Measurements from ENCODE around the gene NUDCD3. TPM values are rescaled to one million over a fixed set of nuclear protein-coding genes. Genes with fewer than 3 reads are reported as not detected.

NUDCD3 gene
- total and polyA plus RNA-seq, 9 donors, result 60.0 to 90.4 (median 79.6) TPM

DNA sequence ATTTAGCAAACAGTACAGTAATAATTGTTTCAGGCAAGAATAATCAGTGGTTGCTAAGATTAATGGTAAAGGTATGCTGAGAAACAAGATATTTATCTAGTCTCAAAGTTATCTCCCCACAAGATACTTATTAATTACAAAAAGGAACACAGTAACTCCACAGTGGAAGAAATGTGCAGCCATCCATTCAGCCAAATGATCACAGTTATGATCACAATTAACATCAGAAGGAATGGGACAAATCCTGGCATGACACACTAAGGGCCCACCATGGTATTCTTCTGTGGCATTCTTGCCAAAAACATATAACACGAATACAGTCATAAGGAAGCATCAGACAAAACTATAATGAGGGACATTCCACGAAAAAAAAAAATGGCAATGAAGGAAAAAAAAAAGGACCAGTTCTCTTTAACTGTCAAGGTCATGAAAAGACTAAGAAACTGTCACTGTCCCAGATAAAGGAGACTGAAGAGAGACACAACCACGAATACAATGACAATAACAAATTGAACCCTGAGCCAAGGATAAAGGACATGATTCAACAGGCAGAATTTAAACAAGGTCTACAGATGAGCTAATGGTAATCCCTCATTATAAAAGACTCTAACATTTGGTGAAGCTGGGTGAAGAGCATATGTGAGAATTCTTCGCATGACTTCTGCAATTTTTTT is 20.9 kb downstream of the NUDCD3 start:
- H3K36me3 ChIP-seq (ENCODE audit: control insufficient read depth, insufficient read depth, low read length), result peaks cover 30% of the 10 kb centered on the region
- no peak overlapping the region for H3K27ac ChIP-seq (ENCODE audit: low read length)

GRCh38 chr7:44467217-44467548 is 23.3 kb downstream of the NUDCD3 start:
- no peak for DNase-seq
- Histone ChIP-seq H3K4me3 (ENCODE audit: low read length) (no peak overlapping the region), H3K4me1 (ENCODE audit: control insufficient read depth, insufficient read depth, low read length) (peaks cover 3% of the 10 kb centered on the region), H3K27ac (ENCODE audit: low read length) (no peak overlapping the region), H3K36me3 (ENCODE audit: control insufficient read depth, insufficient read depth, low read length) (peaks cover 26% of the 10 kb centered on the region), H3K27me3 (ENCODE audit: control insufficient read depth, insufficient read depth, low read length) (no peaks in the 10 kb centered on the region), H3K9me3 (replicated peaks; ENCODE audit: control insufficient read depth, low read depth, low read length) (no peaks in the 10 kb centered on the region)
- no CpG with 5 or more reads among the region's 4 CpGs for WGBS (ENCODE audit: insufficient coverage)

More for the DNA sequence above, 20.9 kb downstream of the NUDCD3 start:
- Histone ChIP-seq H3K4me3 (ENCODE audit: low read length) (no peak overlapping the region), H3K27me3 (ENCODE audit: control insufficient read depth, insufficient read depth, low read length) (no peaks in the 10 kb centered on the region), H3K4me1 (ENCODE audit: control insufficient read depth, insufficient read depth, low read length) (peaks cover 3% of the 10 kb centered on the region), H3K9me3 (replicated peaks; ENCODE audit: control insufficient read depth, low read depth, low read length) (no peaks in the 10 kb centered on the region)
- no peak for DNase-seq
- no CpG with 5 or more reads among the region's 4 CpGs for WGBS (ENCODE audit: insufficient coverage)

DNA sequence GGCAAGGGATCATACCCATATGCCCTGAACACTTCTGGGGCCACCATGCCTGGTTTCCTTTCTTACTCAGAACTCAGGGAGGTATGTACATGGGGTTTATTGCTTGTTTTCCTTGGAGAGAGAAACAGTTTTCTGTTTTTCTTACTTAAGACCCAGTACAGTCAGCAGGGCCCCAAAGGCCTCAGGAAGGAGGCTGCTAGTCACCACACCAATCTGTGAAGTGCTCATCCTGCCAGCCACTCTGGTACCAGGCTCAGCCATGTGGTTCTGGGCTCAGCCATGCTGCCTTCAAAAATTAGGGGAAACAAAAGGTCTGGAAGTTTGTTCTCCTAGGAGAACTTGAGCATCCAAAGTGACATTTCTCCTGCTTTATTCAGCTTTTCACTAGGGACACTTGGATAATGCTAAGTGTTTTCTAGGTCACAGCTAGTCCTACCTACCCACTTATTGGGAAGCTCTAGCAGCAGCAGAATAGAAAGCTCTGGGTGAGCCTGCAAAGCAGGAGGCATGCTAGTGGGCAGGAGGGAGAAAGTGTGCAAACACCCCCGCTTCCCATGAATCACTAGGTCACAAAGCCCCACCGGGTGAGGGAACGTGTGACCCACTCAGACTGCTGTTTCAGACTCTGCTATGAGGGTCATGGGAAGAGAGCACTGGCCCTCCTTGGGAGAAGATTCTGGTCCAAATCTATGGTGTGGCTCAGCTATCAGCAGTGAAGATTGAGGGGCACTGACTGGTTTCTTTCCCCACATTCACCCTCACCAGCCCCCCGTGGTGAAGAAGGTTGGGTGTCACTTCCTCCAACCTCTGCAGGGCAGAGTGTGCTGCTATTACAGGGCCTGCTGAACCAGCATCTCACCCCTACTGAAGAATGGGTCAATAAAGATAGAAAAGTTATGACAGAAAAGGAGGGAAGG is 23.9 kb downstream of the NUDCD3 start:
- no peak for DNase-seq
- Histone ChIP-seq H3K27me3 (ENCODE audit: control insufficient read depth, insufficient read depth, low read length) (no peaks in the 10 kb centered on the region), H3K4me1 (ENCODE audit: control insufficient read depth, insufficient read depth, low read length) (peaks cover 3% of the 10 kb centered on the region), H3K9me3 (replicated peaks; ENCODE audit: control insufficient read depth, low read depth, low read length) (no peaks in the 10 kb centered on the region), H3K4me3 (ENCODE audit: low read length) (no peak overlapping the region), H3K27ac (ENCODE audit: low read length) (no peak overlapping the region), H3K36me3 (ENCODE audit: control insufficient read depth, insufficient read depth, low read length) (peaks cover 22% of the 10 kb centered on the region)
- WGBS (ENCODE audit: insufficient coverage), result 82% methylated on average over 2 of the region's 4 CpGs

GRCh38 chr7:44465490-44465889 is 25.0 kb downstream of the NUDCD3 start:
- H3K4me1 ChIP-seq (ENCODE audit: control insufficient read depth, insufficient read depth, low read length), result peaks cover 3% of the 10 kb centered on the region
- WGBS (ENCODE audit: insufficient coverage), result 83% methylated on average over 1 of the region's 5 CpGs
- H3K27me3 ChIP-seq (ENCODE audit: control insufficient read depth, insufficient read depth, low read length), result no peaks in the 10 kb centered on the region
- no peak overlapping the region for H3K4me3 ChIP-seq (ENCODE audit: low read length)
- no peak overlapping the region for H3K27ac ChIP-seq (ENCODE audit: low read length)
- H3K36me3 ChIP-seq (ENCODE audit: control insufficient read depth, insufficient read depth, low read length), result peaks cover 24% of the 10 kb centered on the region
- DNase-seq, result no peak
- no peaks in the 10 kb centered on the region for H3K9me3 ChIP-seq (replicated peaks; ENCODE audit: control insufficient read depth, low read depth, low read length)

- no peaks in the 10 kb centered on the region for H3K9me3 ChIP-seq (replicated peaks; ENCODE audit: control insufficient read depth, low read depth, low read length)
- WGBS (ENCODE audit: insufficient coverage), result 88% methylated on average over 1 of the region's 1 CpG
- no peaks in the 10 kb centered on the region for H3K27me3 ChIP-seq (ENCODE audit: control insufficient read depth, insufficient read depth, low read length)
- no peaks in the 10 kb centered on the region for H3K4me1 ChIP-seq (ENCODE audit: control insufficient read depth, insufficient read depth, low read length)
- no peak for DNase-seq
- H3K27ac ChIP-seq (ENCODE audit: low read length), result no peak overlapping the region
- peaks cover 24% of the 10 kb centered on the region for H3K36me3 ChIP-seq (ENCODE audit: control insufficient read depth, insufficient read depth, low read length)
- no peak overlapping the region for H3K4me3 ChIP-seq (ENCODE audit: low read length)
These were observed 27.2 kb downstream of the NUDCD3 start for GRCh38 chr7:44463169-44463808.

- H3K27me3 ChIP-seq (ENCODE audit: control insufficient read depth, insufficient read depth, low read length), result no peaks in the 10 kb centered on the region
- H3K36me3 ChIP-seq (ENCODE audit: control insufficient read depth, insufficient read depth, low read length), result peaks cover 13% of the 10 kb centered on the region
- 45% methylated on average over 1 of the region's 2 CpGs for WGBS (ENCODE audit: insufficient coverage)
- H3K9me3 ChIP-seq (replicated peaks; ENCODE audit: control insufficient read depth, low read depth, low read length), result no peaks in the 10 kb centered on the region
- H3K4me3 ChIP-seq (ENCODE audit: low read length), result no peak overlapping the region
- DNase-seq, result no peak
- no peak overlapping the region for H3K27ac ChIP-seq (ENCODE audit: low read length)
- no peaks in the 10 kb centered on the region for H3K4me1 ChIP-seq (ENCODE audit: control insufficient read depth, insufficient read depth, low read length)
These were observed 29.1 kb downstream of the NUDCD3 start for GRCh38 chr7:44461387-44461786.

GRCh38 chr7:44460325-44460724 is 30.1 kb downstream of the NUDCD3 start:
- Histone ChIP-seq H3K27ac (ENCODE audit: low read length) (no peak overlapping the region), H3K9me3 (replicated peaks; ENCODE audit: control insufficient read depth, low read depth, low read length) (no peaks in the 10 kb centered on the region), H3K27me3 (ENCODE audit: control insufficient read depth, insufficient read depth, low read length) (no peaks in the 10 kb centered on the region), H3K4me3 (ENCODE audit: low read length) (no peak overlapping the region), H3K36me3 (ENCODE audit: control insufficient read depth, insufficient read depth, low read length) (peaks cover 9% of the 10 kb centered on the region), H3K4me1 (ENCODE audit: control insufficient read depth, insufficient read depth, low read length) (no peaks in the 10 kb centered on the region)
- WGBS (ENCODE audit: insufficient coverage), result 70% methylated on average over 2 of the region's 3 CpGs
- no peak for DNase-seq

- no peak for DNase-seq
- 85% methylated on average over 3 of the region's 3 CpGs for WGBS (ENCODE audit: insufficient coverage)
- Histone ChIP-seq H3K9me3 (replicated peaks; ENCODE audit: control insufficient read depth, low read depth, low read length) (no peaks in the 10 kb centered on the region), H3K4me1 (ENCODE audit: control insufficient read depth, insufficient read depth, low read length) (no peaks in the 10 kb centered on the region), H3K27ac (ENCODE audit: low read length) (no peak overlapping the region), H3K27me3 (ENCODE audit: control insufficient read depth, insufficient read depth, low read length) (no peaks in the 10 kb centered on the region), H3K36me3 (ENCODE audit: control insufficient read depth, insufficient read depth, low read length) (peaks cover 13% of the 10 kb centered on the region), H3K4me3 (ENCODE audit: low read length) (no peak overlapping the region)
These were observed 35.3 kb downstream of the NUDCD3 start for GRCh38 chr7:44455155-44455554.

- Histone ChIP-seq H3K9me3 (replicated peaks; ENCODE audit: control insufficient read depth, low read depth, low read length) (no peaks in the 10 kb centered on the region), H3K27me3 (ENCODE audit: control insufficient read depth, insufficient read depth, low read length) (no peaks in the 10 kb centered on the region), H3K36me3 (ENCODE audit: control insufficient read depth, insufficient read depth, low read length) (peaks cover 13% of the 10 kb centered on the region), H3K27ac (ENCODE audit: low read length) (no peak overlapping the region), H3K4me1 (ENCODE audit: control insufficient read depth, insufficient read depth, low read length) (no peaks in the 10 kb centered on the region), H3K4me3 (ENCODE audit: low read length) (no peak overlapping the region)
- no peak for DNase-seq
- WGBS (ENCODE audit: insufficient coverage), result no CpG with 5 or more reads among the region's 2 CpGs
These were observed 36.1 kb downstream of the NUDCD3 start for GRCh38 chr7:44454348-44454747.

DNA sequence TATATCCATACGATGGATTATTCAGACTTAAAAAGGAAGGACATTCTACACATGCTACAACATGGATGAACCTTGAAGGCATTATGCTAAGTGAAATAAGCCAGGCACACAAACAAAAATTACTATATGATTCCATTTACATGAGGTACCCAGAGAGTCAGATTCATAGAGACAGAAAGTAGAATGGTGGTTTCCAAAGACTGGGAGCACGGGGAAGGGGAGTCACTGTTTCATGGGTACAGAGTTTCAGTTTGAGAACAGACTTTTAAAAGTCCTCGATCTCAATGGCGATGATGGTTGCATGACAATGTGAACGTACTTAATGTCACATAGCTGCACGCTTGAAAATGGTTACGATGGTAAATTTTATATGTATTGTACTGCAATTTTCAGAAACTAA is 39.3 kb downstream of the NUDCD3 start:
- Histone ChIP-seq H3K27ac (ENCODE audit: low read length) (no peak overlapping the region), H3K4me1 (ENCODE audit: control insufficient read depth, insufficient read depth, low read length) (peaks cover 10% of the 10 kb centered on the region), H3K36me3 (ENCODE audit: control insufficient read depth, insufficient read depth, low read length) (peaks cover 14% of the 10 kb centered on the region), H3K9me3 (replicated peaks; ENCODE audit: control insufficient read depth, low read depth, low read length) (no peaks in the 10 kb centered on the region), H3K4me3 (ENCODE audit: low read length) (no peak overlapping the region), H3K27me3 (ENCODE audit: control insufficient read depth, insufficient read depth, low read length) (no peaks in the 10 kb centered on the region)
- no peak for DNase-seq
- WGBS (ENCODE audit: insufficient coverage), result 100% methylated on average over 1 of the region's 7 CpGs

Measured in muscle of leg (tissue), 11 donors.